H1 (cell line): ENCODE results near the gene SERPINE2. TPM values are rescaled to one million over a fixed set of nuclear protein-coding genes. Genes with fewer than 3 reads are reported as not detected.

Source experiments
- CTCF ChIA-PET: fragments of 300-600 bp; sonication (Branson Sonifier 250); formaldehyde crosslinking; loops from one replicate; lab custom pipeline; 2021; ENCODE audit not compliant: partially characterized antibody; lab: Charles Lee
- POLR2A ChIA-PET: fragments of 300-600 bp; sonication (Branson Sonifier 250); formaldehyde crosslinking; loops from one replicate; lab custom pipeline; 2021; ENCODE audit warnings: inconsistent platforms; ENCODE audit not compliant: partially characterized antibody; lab: Charles Lee
- DNase-seq, 2 experiments: peaks; one replicate each; pipeline versions ENCODE4 v3.0.0 to v3.0.0-alpha.2; 2010 to 2022; ENCODE audit warnings: low spot score in 2 of 2, low read depth in 1 of 2, mixed read lengths in 1 of 2
- FAIRE-seq: peaks from 2 replicates; lab custom pipeline; 2011; peaks lifted over from hg19 to GRCh38; lab: Jason Lieb, UNC
- H2AFZ ChIP-seq: 2 replicates; pipeline ENCODE4 v1.8.1; 2012; ENCODE audit warnings: low read length, inconsistent platforms
- H2AK5ac ChIP-seq: 2 replicates; pipeline ENCODE4 v1.6.1; 2013; ENCODE audit warnings: low read depth, low read length
- H2BK120ac ChIP-seq: replicated peaks from 2 replicates; pipeline ENCODE3; 2013; ENCODE audit warnings: low read depth, low read length, inconsistent platforms
- H2BK12ac ChIP-seq: 2 replicates; pipeline ENCODE4 v1.6.1; 2013; ENCODE audit warnings: low read depth, low read length
- H2BK15ac ChIP-seq: 2 replicates; pipeline ENCODE4 v1.6.1; 2013; ENCODE audit warnings: low read length
- H2BK20ac ChIP-seq: 2 replicates; pipeline ENCODE4 v1.6.1; 2013; ENCODE audit warnings: low read length
- H2BK5ac ChIP-seq: 2 replicates; pipeline ENCODE4 v1.6.1; 2013; ENCODE audit warnings: low read depth, low read length
- H3K14ac ChIP-seq: 2 replicates; pipeline ENCODE4 v1.6.1; 2013; ENCODE audit warnings: inconsistent platforms; ENCODE audit not compliant: insufficient read length
- H3K18ac ChIP-seq: 2 replicates; pipeline ENCODE4 v1.6.1; 2013; ENCODE audit warnings: low read length; ENCODE audit errors: extremely low read depth
- H3K23ac ChIP-seq: 2 replicates; pipeline ENCODE4 v1.6.1; 2013; ENCODE audit warnings: inconsistent platforms; ENCODE audit not compliant: insufficient read length
- H3K23me2 ChIP-seq: 2 replicates; pipeline ENCODE4 v1.6.1; 2013; ENCODE audit warnings: low read depth, low read length
- H3K27ac ChIP-seq: 2 replicates; pipeline ENCODE4 v1.6.1; 2011; ENCODE audit warnings: low read depth, low read length, inconsistent platforms
- H3K27me3 ChIP-seq, 4 experiments: replicated peaks in 1 of 4; 1 replicate in 1 of 4; 2 replicates in 3 of 4; pipeline versions ENCODE4 v1.6.1 to v1.8.1; 2011 to 2013; ENCODE audit warnings: low read length in 3 of 4, mild to moderate bottlenecking in 3 of 4, inconsistent platforms in 2 of 4, mixed read lengths in 2 of 4, moderate library complexity in 1 of 4; ENCODE audit not compliant: control insufficient read depth in 3 of 4, insufficient read depth in 3 of 4; ENCODE audit errors: extremely low read depth in 1 of 4
- H3K36me3 ChIP-seq, 4 experiments: 2 replicates each; pipeline versions ENCODE4 v1.6.1 to v1.8.1; 2011 to 2013; ENCODE audit warnings: mild to moderate bottlenecking in 4 of 4, low read length in 3 of 4, moderate library complexity in 2 of 4, control low read depth in 1 of 4, inconsistent platforms in 1 of 4; ENCODE audit not compliant: insufficient read depth in 4 of 4, control insufficient read depth in 2 of 4
- H3K4ac ChIP-seq: replicated peaks from 2 replicates; pipeline ENCODE3; 2013; ENCODE audit warnings: low read length, low read depth, mixed read lengths, inconsistent platforms; ENCODE audit not compliant: insufficient read length
- H3K4me1 ChIP-seq, 4 experiments: replicated peaks in 1 of 4; 1 replicate in 1 of 4; 2 replicates in 3 of 4; pipeline versions ENCODE4 v1.6.1 to v1.8.1; 2011 to 2013; ENCODE audit warnings: low read length in 3 of 4, inconsistent platforms in 2 of 4, mixed read lengths in 1 of 4; ENCODE audit not compliant: insufficient read depth in 4 of 4, control insufficient read depth in 3 of 4
- H3K4me2 ChIP-seq, 2 experiments: 2 replicates each; pipeline versions ENCODE4 v1.6.1 to v1.8.1; 2011 to 2013; ENCODE audit warnings: low read depth in 2 of 2, low read length in 2 of 2, control low read depth in 1 of 2, inconsistent platforms in 1 of 2, mild to moderate bottlenecking in 1 of 2; ENCODE audit not compliant: insufficient read depth in 1 of 2
- H3K4me3 ChIP-seq, 4 experiments: fragments of 200-600, 300-600 bp in 1 of 4; sonication (generic), shearing (Covaris generic), sonication (Bioruptor Twin) in 1 of 4; 2 replicates each; pipeline versions ENCODE4 v1.5.1 to v1.8.1; 2011 to 2016; ENCODE audit warnings: low read length in 4 of 4, low read depth in 3 of 4, control low read depth in 2 of 4, inconsistent platforms in 2 of 4, mild to moderate bottlenecking in 2 of 4, mixed read lengths in 1 of 4, moderate library complexity in 1 of 4; ENCODE audit not compliant: insufficient read depth in 2 of 4; ENCODE audit errors: extremely low read depth in 1 of 4
- H3K56ac ChIP-seq: replicated peaks from 2 replicates; pipeline ENCODE3; 2013; ENCODE audit warnings: low read depth, mild to moderate bottlenecking, mixed read lengths, low read length, inconsistent platforms; ENCODE audit not compliant: insufficient read length
- H3K79me1 ChIP-seq: 2 replicates; pipeline ENCODE4 v1.6.1; 2013; ENCODE audit warnings: low read depth, low read length, control low read depth
- H3K79me2 ChIP-seq, 2 experiments: 2 replicates each; pipeline versions ENCODE4 v1.6.1 to v1.8.1; 2012 to 2013; ENCODE audit warnings: low read length in 2 of 2, mild to moderate bottlenecking in 2 of 2, inconsistent platforms in 1 of 2; ENCODE audit not compliant: insufficient read depth in 2 of 2, control insufficient read depth in 1 of 2
- H3K9ac ChIP-seq, 4 experiments: replicated peaks in 1 of 4; 1 replicate in 1 of 4; 2 replicates in 3 of 4; pipeline versions ENCODE4 v1.6.1 to v1.8.1; 2011 to 2013; ENCODE audit warnings: low read depth in 3 of 4, low read length in 3 of 4, control low read depth in 2 of 4, mild to moderate bottlenecking in 2 of 4, moderate library complexity in 2 of 4, inconsistent platforms in 1 of 4; ENCODE audit errors: extremely low read depth in 1 of 4
- H3K9me3 ChIP-seq, 2 experiments: 2 replicates each; pipeline versions ENCODE4 v1.6.1 to v1.8.1; 2012 to 2013; ENCODE audit warnings: mild to moderate bottlenecking in 2 of 2, moderate library complexity in 2 of 2, control low read depth in 1 of 2, inconsistent platforms in 1 of 2, low read depth in 1 of 2, low read length in 1 of 2, mixed read lengths in 1 of 2; ENCODE audit not compliant: insufficient read depth in 2 of 2
- H4K20me1 ChIP-seq, 2 experiments: replicated peaks in 1 of 2; 2 replicates each; pipeline versions ENCODE3 to v1.8.1; 2011 to 2013; ENCODE audit warnings: inconsistent platforms in 2 of 2, low read length in 2 of 2, mild to moderate bottlenecking in 1 of 2; ENCODE audit not compliant: insufficient read depth in 2 of 2, control insufficient read depth in 1 of 2
- H4K5ac ChIP-seq: 2 replicates; pipeline ENCODE4 v1.6.1; 2013; ENCODE audit warnings: low read length, low read depth, mixed read lengths, inconsistent platforms; ENCODE audit not compliant: insufficient read length
- H4K8ac ChIP-seq: 2 replicates; pipeline ENCODE4 v1.8.0; 2013; ENCODE audit warnings: mild to moderate bottlenecking, moderate library complexity, low read length, inconsistent platforms; ENCODE audit not compliant: insufficient read depth; ENCODE audit errors: extremely low read depth
- H4K91ac ChIP-seq: replicated peaks from 2 replicates; pipeline ENCODE3; 2013; ENCODE audit warnings: low read length, mixed read lengths, inconsistent platforms; ENCODE audit not compliant: insufficient read length
- BRCA1 ChIP-seq: IDR thresholded peaks from 2 replicates; pipeline ENCODE4 v1.6.1; 2012; ENCODE audit warnings: low read depth, low read length, improper control_type of control experiment
- CBX5 ChIP-seq: fragments of 300-800, 300-1000 bp; sonication (generic); IDR thresholded peaks from 2 replicates; pipeline ENCODE4 v1.7.1; 2016; ENCODE audit warnings: antibody characterized with exemption, low read length, low read depth
- CTBP2 ChIP-seq: IDR thresholded peaks from 2 replicates; pipeline ENCODE4 v1.7.0; 2011; ENCODE audit warnings: borderline replicate concordance, mild to moderate bottlenecking, moderate library complexity, mixed read lengths, low read length; ENCODE audit not compliant: insufficient read depth, insufficient read length
- HDAC2 ChIP-seq, 2 experiments: fragments of 300-600 bp in 1 of 2; sonication (generic) in 1 of 2; IDR thresholded peaks; 2 replicates each; pipeline ENCODE4 v1.6.1; 2011 to 2012; ENCODE audit warnings: low read depth in 2 of 2, low read length in 2 of 2, mild to moderate bottlenecking in 2 of 2, moderate library complexity in 2 of 2, borderline replicate concordance in 1 of 2, inconsistent platforms in 1 of 2
- KDM4A ChIP-seq: IDR thresholded peaks from one replicate; pipeline ENCODE4 v1.7.1; 2012; ENCODE audit warnings: low read depth, mild to moderate bottlenecking, moderate library complexity, low read length, inconsistent platforms; ENCODE audit not compliant: severe bottlenecking
- RBBP5 ChIP-seq: IDR thresholded peaks from 2 replicates; pipeline ENCODE4 v1.7.1; 2012; ENCODE audit warnings: low read depth, mild to moderate bottlenecking, inconsistent platforms, low read length, moderate library complexity, borderline replicate concordance
- RNF2 ChIP-seq: fragments of 200-900, 300-1000 bp; sonication (generic); IDR thresholded peaks from 2 replicates; pipeline ENCODE4 v1.7.1; 2016; ENCODE audit warnings: borderline replicate concordance, low read depth, mild to moderate bottlenecking, antibody characterized with exemption, low read length; ENCODE audit not compliant: poor library complexity, severe bottlenecking; ENCODE audit errors: missing control alignments
- SAP30 ChIP-seq: fragments of 300-600 bp; sonication (generic); IDR thresholded peaks from 2 replicates; pipeline ENCODE4 v1.7.1; 2012; ENCODE audit warnings: low read length, moderate library complexity, mild to moderate bottlenecking, inconsistent platforms; ENCODE audit not compliant: insufficient read depth, insufficient replicate concordance
- SIN3A ChIP-seq, 2 experiments: IDR thresholded peaks in 1 of 2; conservative IDR thresholded peaks in 1 of 2; 2 replicates each; pipeline ENCODE4 v1.6.1; 2011 to 2012; ENCODE audit warnings: low read length in 2 of 2, improper control_type of control experiment in 1 of 2, low read depth in 1 of 2, mild to moderate bottlenecking in 1 of 2
- SRF ChIP-seq: IDR thresholded peaks from 2 replicates; pipeline ENCODE4 v1.6.1; 2011; ENCODE audit warnings: mild to moderate bottlenecking, low read depth, low read length, moderate library complexity
- TAF1 ChIP-seq: IDR thresholded peaks from 2 replicates; pipeline ENCODE4 v1.6.1; 2011; ENCODE audit warnings: mild to moderate bottlenecking, low read depth, low read length
- WGBS, 2 experiments: shearing (Covaris generic) in 1 of 2; methylation state at CpG; one replicate each; pipeline versions ENCODE4 v1.1.6 to v1.1.7; 2013 to 2015; ENCODE audit warnings: low lambda C conversion rate in 2 of 2, mixed read lengths in 2 of 2, inconsistent platforms in 1 of 2, low coverage in 1 of 2, missing lambda C conversion rate in 1 of 2; ENCODE audit not compliant: insufficient replicate concordance in 2 of 2, insufficient coverage in 1 of 2, insufficient read length in 1 of 2; ENCODE audit errors: extremely low coverage in 1 of 2, missing lambda C conversion rate in 1 of 2; 5-methylcytosine and 5-hydroxymethylcytosine counted together
- polyA plus RNA-seq, 7 experiments: library from polyadenylated mRNA; depleted of rRNA in 3 of 7; stranded (reverse) in 5 of 7; unstranded in 2 of 7; fragments of >200 nt in 5 of 7; fragments of 200-250 nt in 2 of 7; gene quantifications; 1 replicate in 5 of 7; 2 replicates in 1 of 7; 4 replicates in 1 of 7; pipeline versions ENCODE4 v1.2.1 to v1.2.3, GENCODE V29; 2011 to 2013; ENCODE audit warnings: missing spikeins in 2 of 7, mixed read lengths in 2 of 7
- total RNA-seq: library from RNA; stranded (reverse); fragmentation: NEBNext Ultra II Directional; extraction: Animal tissue kit (Norgen Biotek cat#: 25700); gene quantifications from 2 replicates; pipeline ENCODE4 v1.2.1, GENCODE V29; 2021

The SERPINE2 gene
- total and polyA plus RNA-seq, 2 of the 8 experiments (the other 6 are each of a cell fraction or from before 2014, with no cell fraction given) = 26.2 to 76.0 TPM

DNA sequence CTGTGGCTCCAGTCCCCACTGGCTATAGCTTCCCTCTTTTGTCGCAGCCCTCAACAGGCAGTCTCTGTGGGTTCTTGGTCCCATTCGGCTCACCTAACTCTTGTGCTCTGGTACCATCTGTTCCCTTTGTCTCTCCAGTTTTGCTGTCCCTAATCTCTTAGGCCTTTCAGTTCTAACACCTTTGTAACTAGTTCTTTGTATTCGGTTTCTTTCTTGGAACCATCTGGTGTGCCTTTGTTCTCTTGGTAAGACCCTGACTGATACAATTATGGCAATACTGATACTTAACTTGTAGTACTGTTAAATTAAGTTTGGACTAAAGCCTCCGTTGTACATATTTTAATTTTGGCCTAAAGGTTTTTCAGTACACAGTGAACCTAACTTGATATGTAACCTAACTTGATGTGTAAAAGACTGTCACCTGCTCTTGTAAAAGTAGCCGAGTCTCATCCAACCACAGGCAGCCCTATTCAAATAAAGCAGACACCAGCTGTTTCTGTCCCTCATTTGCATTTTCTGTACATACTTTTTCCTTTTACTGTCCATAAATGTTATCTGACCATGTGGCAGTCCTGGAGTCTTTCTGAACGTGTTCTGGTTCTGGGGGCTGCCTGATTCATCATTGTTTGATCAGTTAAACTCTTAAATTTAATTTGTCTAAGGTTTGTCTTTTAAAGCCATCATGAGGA lies 86.7 kb downstream of the SERPINE2 start:
- H3K4ac ChIP-seq = no peak overlapping the region
- no peak for DNase-seq
- no peak overlapping the region for H3K27ac ChIP-seq
- no peaks in the 10 kb centered on the region for H3K9me3 ChIP-seq
- H2BK20ac ChIP-seq = no peak overlapping the region
- H3K36me3 ChIP-seq = no peaks in the 10 kb centered on the region
- H3K56ac ChIP-seq = no peak overlapping the region
- 82% methylated on average over 6 of the region's 6 CpGs; no CpG with 5 or more reads in 1 of the 2 experiments for WGBS, 2 experiments
- no peaks in the 10 kb centered on the region for H3K27me3 ChIP-seq
- H3K79me2 ChIP-seq = peaks cover under 1 to 2% of the 10 kb centered on the region in 2 experiments; a peak in 3 of 4 replicates
- H2AFZ ChIP-seq = no peak overlapping the region
- no peak overlapping the region for H3K4me2 ChIP-seq
- H2BK120ac ChIP-seq = no peak overlapping the region
- H2BK5ac ChIP-seq = no peak overlapping the region
- no peaks in the 10 kb centered on the region for H4K20me1 ChIP-seq
- H2AK5ac ChIP-seq = no peak overlapping the region
- H3K18ac ChIP-seq = no peak overlapping the region
- H3K9ac ChIP-seq = no peak overlapping the region
- H3K4me1 ChIP-seq = peaks cover 0 to 16% (median 10%) of the 10 kb centered on the region in 4 experiments; a peak in 5 of 7 replicates
- CTCF ChIA-PET = interaction anchor here (1.6 kb wide), 1 partner anchor 18 kb away, joined by 3 read pairs; no protein-coding TSS in a partner anchor
- no peak overlapping the region for H3K14ac ChIP-seq
- POLR2A ChIA-PET = no interaction called here
- no peaks in the 10 kb centered on the region for H3K79me1 ChIP-seq
- no peak overlapping the region for H4K8ac ChIP-seq
- H4K5ac ChIP-seq = no peak overlapping the region
- no peak overlapping the region for H3K23ac ChIP-seq
- no peak overlapping the region for H4K91ac ChIP-seq
- no peak for FAIRE-seq
- H3K23me2 ChIP-seq = no peaks in the 10 kb centered on the region
- H2BK15ac ChIP-seq = no peak overlapping the region
- no peak overlapping the region for H3K4me3 ChIP-seq
- no peak overlapping the region for H2BK12ac ChIP-seq
- TF ChIP-seq KDM4A (no peak), CTBP2 (no peak), SRF (no peak), SAP30 (no peak), SIN3A (conservative IDR thresholded peaks at IDR 0.05 in 1 of 2, IDR thresholded peaks at IDR 0.05 in 1 of 2; ENCODE audit: low read depth in 1 of 2, low read length in 2 of 2) (no peak), BRCA1 (no peak), RNF2 (no peak), HDAC2 (IDR thresholded peaks at IDR 0.05; ENCODE audit: borderline replicate concordance in 1 of 2, low read depth in 2 of 2, low read length in 2 of 2) (no peak), RBBP5 (no peak), TAF1 (no peak), CBX5 (no peak)
